Keratinocyte (primary cell): ENCODE data around the gene CDK17. TPM values are rescaled to one million over a fixed set of nuclear protein-coding genes. Genes with fewer than 3 reads are reported as not detected.

ENCODE experiments used
- DNase-seq: peaks from one replicate; pipeline ENCODE4 v3.0.0-alpha.2; 2011; ENCODE audit warnings: low read depth, missing footprints, low spot score
- FAIRE-seq: peaks from 2 replicates; lab custom pipeline; 2011; peaks lifted over from hg19 to GRCh38; lab: Jason Lieb, UNC
- H2AFZ ChIP-seq: 2 replicates; pipeline ENCODE4 v1.6.0; 2012; ENCODE audit warnings: low read length, control low read depth, inconsistent platforms; ENCODE audit not compliant: control insufficient read depth
- H3K27ac ChIP-seq: 2 replicates; pipeline ENCODE4 v1.5.1; 2011; ENCODE audit warnings: low read length; ENCODE audit not compliant: control insufficient read depth, insufficient read depth
- H3K27me3 ChIP-seq: 3 replicates; pipeline ENCODE4 v1.6.0; 2011; ENCODE audit warnings: low read length; ENCODE audit not compliant: control insufficient read depth, insufficient read depth; ENCODE audit errors: extremely low read depth
- H3K36me3 ChIP-seq, 2 experiments: 2 replicates in 1 of 2; 3 replicates in 1 of 2; pipeline ENCODE4 v1.5.1; 2011; ENCODE audit warnings: low read length in 2 of 2, mild to moderate bottlenecking in 1 of 2; ENCODE audit not compliant: control insufficient read depth in 2 of 2, insufficient read depth in 2 of 2; ENCODE audit errors: extremely low read depth in 1 of 2
- H3K4me1 ChIP-seq: 3 replicates; pipeline ENCODE4 v1.5.1; 2011; ENCODE audit warnings: low read length; ENCODE audit not compliant: control insufficient read depth, insufficient read depth; ENCODE audit errors: extremely low read depth
- H3K4me2 ChIP-seq: 3 replicates; pipeline ENCODE4 v1.6.0; 2011; ENCODE audit warnings: low read depth, low read length; ENCODE audit not compliant: control insufficient read depth, insufficient read depth; ENCODE audit errors: extremely low read depth
- H3K4me3 ChIP-seq, 3 experiments: fragments of 200-600 bp in 1 of 3; sonication (generic) in 1 of 3; 2 replicates in 2 of 3; 3 replicates in 1 of 3; pipeline ENCODE4 v1.5.1; 2011 to 2016; ENCODE audit warnings: low read length in 3 of 3, mild to moderate bottlenecking in 3 of 3, control low read depth in 2 of 3, inconsistent platforms in 1 of 3, low read depth in 1 of 3, mixed read lengths in 1 of 3, mixed run types in 1 of 3, moderate library complexity in 1 of 3; ENCODE audit not compliant: control insufficient read depth in 2 of 3, insufficient read depth in 2 of 3; ENCODE audit errors: extremely low read depth in 1 of 3
- H3K79me2 ChIP-seq: 2 replicates; pipeline ENCODE4 v1.6.0; 2012; ENCODE audit warnings: low read length; ENCODE audit not compliant: control insufficient read depth, insufficient read depth
- H3K9ac ChIP-seq: 3 replicates; pipeline ENCODE4 v1.6.0; 2011; ENCODE audit warnings: low read length; ENCODE audit not compliant: control insufficient read depth, insufficient read depth; ENCODE audit errors: extremely low read depth
- H3K9me1 ChIP-seq: 3 replicates; pipeline ENCODE4 v1.6.0; 2011; ENCODE audit warnings: low read length; ENCODE audit not compliant: control insufficient read depth, insufficient read depth; ENCODE audit errors: extremely low read depth
- H3K9me3 ChIP-seq: 2 replicates; pipeline ENCODE4 v1.5.1; 2012; ENCODE audit warnings: low read depth, low read length; ENCODE audit not compliant: control insufficient read depth
- H4K20me1 ChIP-seq: 3 replicates; pipeline ENCODE4 v1.6.0; 2011; ENCODE audit warnings: low read length; ENCODE audit not compliant: control insufficient read depth, insufficient read depth; ENCODE audit errors: extremely low read depth
- EZH2 ChIP-seq: IDR thresholded peaks from one replicate; pipeline ENCODE4 v1.6.1; 2012; ENCODE audit warnings: inconsistent platforms, mild to moderate bottlenecking, low read length, moderate library complexity
- dilution Hi-C: fragments of 300-500 bp; cut with MboI; formaldehyde crosslinking; loops from one replicate; pipeline ENCODE4 v1.7.0; 2020; ENCODE audit warnings: low sequenced_read_pairs; ENCODE audit not compliant: extremely low pct_ligation_motif_present
- polyA plus RNA-seq, 5 experiments: library from polyadenylated mRNA; depleted of rRNA in 3 of 5; stranded (reverse) in 3 of 5; stranded (forward) in 1 of 5; unstranded in 1 of 5; fragments of >200 nt; gene quantifications; 1 replicate in 1 of 5; 2 replicates in 3 of 5; 3 replicates in 1 of 5; pipeline versions ENCODE4 v1.2.1 to v1.2.3, GENCODE V29; 2011 to 2012; ENCODE audit warnings: missing spikeins in 2 of 5, low read depth in 1 of 5, low replicate concordance in 1 of 5
- TF ChIP-seq, protein P1 (sequence below), 3 experiments: IDR thresholded peaks in 1 of 3; conservative IDR thresholded peaks in 1 of 3; optimal IDR thresholded peaks in 1 of 3; 2 replicates in 2 of 3; 3 replicates in 1 of 3; pipeline versions ENCODE3 to v1.5.1; 2011; ENCODE audit warnings: low read length in 3 of 3, mild to moderate bottlenecking in 3 of 3, moderate library complexity in 2 of 3, control low read depth in 1 of 3, inconsistent platforms in 1 of 3; ENCODE audit not compliant: insufficient read depth in 2 of 3; ENCODE audit errors: extremely low read depth in 1 of 3

CDK17 gene
- polyA plus RNA-seq, 1 donor (not counting 4 experiments of a cell fraction or from before 2014, with no cell fraction given): 33.0 TPM

DNA sequence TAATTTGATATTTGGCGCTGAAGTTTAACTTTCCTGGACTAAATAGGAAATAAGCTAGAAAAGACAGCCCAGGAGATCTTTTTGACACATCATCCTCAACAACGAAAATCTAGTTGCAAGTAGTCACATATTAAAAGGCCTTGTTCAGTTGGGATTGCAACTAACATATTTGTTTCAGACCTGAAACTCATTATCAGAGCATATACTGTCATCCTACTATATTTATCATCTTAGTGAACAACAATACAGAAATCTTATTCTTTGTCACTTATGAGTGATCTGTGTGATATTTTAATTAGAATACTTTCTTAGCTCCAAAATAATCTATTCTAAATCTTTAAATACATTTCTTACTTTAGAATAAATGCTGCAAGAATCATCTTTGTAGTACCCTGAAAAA is 134.0 kb downstream of the CDK17 start:
- FAIRE-seq: no peak
- H2AFZ ChIP-seq: no peak overlapping the region
- no peaks in the 10 kb centered on the region for H3K27me3 ChIP-seq
- no peaks in the 10 kb centered on the region for H3K9me3 ChIP-seq
- peaks cover 2% of the 10 kb centered on the region for H3K79me2 ChIP-seq
- DNase-seq: no peak
- dilution Hi-C loops: no loop called here
- H3K4me1 ChIP-seq: no peaks in the 10 kb centered on the region
- no peaks in the 10 kb centered on the region for H4K20me1 ChIP-seq
- H3K4me2 ChIP-seq: no peak overlapping the region
- H3K9me1 ChIP-seq: no peaks in the 10 kb centered on the region
- no peak overlapping the region for H3K9ac ChIP-seq
- peaks cover 16 to 27% of the 10 kb centered on the region in 2 experiments for H3K36me3 ChIP-seq
- no peak overlapping the region for H3K27ac ChIP-seq
- no peak overlapping the region for H3K4me3 ChIP-seq
- TF ChIP-seq, protein P1, sequence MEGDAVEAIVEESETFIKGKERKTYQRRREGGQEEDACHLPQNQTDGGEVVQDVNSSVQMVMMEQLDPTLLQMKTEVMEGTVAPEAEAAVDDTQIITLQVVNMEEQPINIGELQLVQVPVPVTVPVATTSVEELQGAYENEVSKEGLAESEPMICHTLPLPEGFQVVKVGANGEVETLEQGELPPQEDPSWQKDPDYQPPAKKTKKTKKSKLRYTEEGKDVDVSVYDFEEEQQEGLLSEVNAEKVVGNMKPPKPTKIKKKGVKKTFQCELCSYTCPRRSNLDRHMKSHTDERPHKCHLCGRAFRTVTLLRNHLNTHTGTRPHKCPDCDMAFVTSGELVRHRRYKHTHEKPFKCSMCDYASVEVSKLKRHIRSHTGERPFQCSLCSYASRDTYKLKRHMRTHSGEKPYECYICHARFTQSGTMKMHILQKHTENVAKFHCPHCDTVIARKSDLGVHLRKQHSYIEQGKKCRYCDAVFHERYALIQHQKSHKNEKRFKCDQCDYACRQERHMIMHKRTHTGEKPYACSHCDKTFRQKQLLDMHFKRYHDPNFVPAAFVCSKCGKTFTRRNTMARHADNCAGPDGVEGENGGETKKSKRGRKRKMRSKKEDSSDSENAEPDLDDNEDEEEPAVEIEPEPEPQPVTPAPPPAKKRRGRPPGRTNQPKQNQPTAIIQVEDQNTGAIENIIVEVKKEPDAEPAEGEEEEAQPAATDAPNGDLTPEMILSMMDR (optimal IDR thresholded peaks at IDR 0.05 in 1 of 3, IDR thresholded peaks at IDR 0.05 in 1 of 3, conservative IDR thresholded peaks at IDR 0.05 in 1 of 3; ENCODE audit: extremely low read depth in 1 of 3, insufficient read depth in 2 of 3, low read length in 3 of 3): no peak
- no peak for TF ChIP-seq EZH2

DNA sequence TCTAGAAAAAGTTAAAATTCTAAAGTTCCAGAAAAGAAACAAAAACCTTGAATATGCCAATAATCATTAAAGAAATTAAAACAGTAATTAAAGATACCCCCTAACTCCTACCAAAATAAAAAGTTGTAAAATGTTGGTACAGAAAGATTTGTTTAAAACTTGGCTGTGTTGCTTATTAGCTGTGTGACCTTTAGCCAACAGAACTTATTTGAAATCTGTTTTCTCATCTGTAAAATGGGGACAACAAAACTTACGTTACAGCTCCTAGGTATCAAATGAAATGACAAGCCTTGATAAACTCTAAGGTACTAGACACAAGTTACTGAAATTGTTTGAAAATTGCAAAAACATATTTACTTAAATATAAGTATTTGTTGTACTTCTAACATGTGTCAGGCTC is 134.4 kb downstream of the CDK17 start:
- no peak overlapping the region for H3K9ac ChIP-seq
- H3K27me3 ChIP-seq: no peaks in the 10 kb centered on the region
- no peak overlapping the region for H3K4me3 ChIP-seq
- H3K4me1 ChIP-seq: no peaks in the 10 kb centered on the region
- H3K4me2 ChIP-seq: no peak overlapping the region
- TF ChIP-seq, protein P1 (optimal IDR thresholded peaks at IDR 0.05 in 1 of 3, IDR thresholded peaks at IDR 0.05 in 1 of 3, conservative IDR thresholded peaks at IDR 0.05 in 1 of 3; ENCODE audit: extremely low read depth in 1 of 3, insufficient read depth in 2 of 3, low read length in 3 of 3): no peak
- no peak for TF ChIP-seq EZH2
- H3K9me3 ChIP-seq: no peaks in the 10 kb centered on the region
- no peaks in the 10 kb centered on the region for H4K20me1 ChIP-seq
- peaks cover 16 to 28% of the 10 kb centered on the region in 2 experiments for H3K36me3 ChIP-seq
- dilution Hi-C loops: no loop called here
- H3K79me2 ChIP-seq: peaks cover 2% of the 10 kb centered on the region
- DNase-seq: no peak
- no peak for FAIRE-seq
- H3K27ac ChIP-seq: no peak overlapping the region
- no peak overlapping the region for H2AFZ ChIP-seq
- H3K9me1 ChIP-seq: no peaks in the 10 kb centered on the region
